NCI-H82 treated with DMSO at 0.1 percent for 48 hours (cell line): ENCODE data around the gene CYBRD1.
"Not testable (repeated sequence)": the region's sequence is repeated elsewhere in the genome, so short reads cannot be mapped to it uniquely, and the experiment has no call there.

Experiments used
- DNase-seq: peaks from one replicate; lab custom pipeline; 2025; ENCODE audit not compliant: unreplicated experiment; lab: John Stamatoyannopoulos, UW

The CYBRD1 gene

GRCh38 chr2:171515672-171516298 lies 6.5 kb upstream of the CYBRD1 start:
- no peak for DNase-seq

GRCh38 chr2:171516793-171517192 lies 5.5 kb upstream of the CYBRD1 start:
- no peak for DNase-seq

DNA sequence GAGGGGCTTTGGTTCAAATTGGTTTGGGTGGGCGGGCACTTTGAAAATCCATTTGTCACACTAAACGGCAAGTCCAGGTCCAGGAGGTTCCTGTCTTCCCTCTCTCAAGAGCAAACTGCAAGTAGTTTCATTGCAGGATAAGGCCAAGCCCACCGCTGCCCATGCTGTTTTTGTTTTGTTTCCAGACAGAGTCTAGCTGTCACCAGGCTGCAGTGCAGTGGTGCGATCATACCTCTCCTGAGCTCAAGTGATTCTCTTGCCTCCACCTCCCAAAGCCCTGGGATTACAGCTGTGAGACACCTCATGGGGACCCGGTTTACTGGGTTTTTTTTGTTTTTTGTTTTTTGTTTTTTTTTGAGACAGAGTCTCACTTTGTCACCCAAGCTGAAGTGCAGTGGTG lies 1.8 kb upstream of the CYBRD1 start:
- no peak for DNase-seq

DNA sequence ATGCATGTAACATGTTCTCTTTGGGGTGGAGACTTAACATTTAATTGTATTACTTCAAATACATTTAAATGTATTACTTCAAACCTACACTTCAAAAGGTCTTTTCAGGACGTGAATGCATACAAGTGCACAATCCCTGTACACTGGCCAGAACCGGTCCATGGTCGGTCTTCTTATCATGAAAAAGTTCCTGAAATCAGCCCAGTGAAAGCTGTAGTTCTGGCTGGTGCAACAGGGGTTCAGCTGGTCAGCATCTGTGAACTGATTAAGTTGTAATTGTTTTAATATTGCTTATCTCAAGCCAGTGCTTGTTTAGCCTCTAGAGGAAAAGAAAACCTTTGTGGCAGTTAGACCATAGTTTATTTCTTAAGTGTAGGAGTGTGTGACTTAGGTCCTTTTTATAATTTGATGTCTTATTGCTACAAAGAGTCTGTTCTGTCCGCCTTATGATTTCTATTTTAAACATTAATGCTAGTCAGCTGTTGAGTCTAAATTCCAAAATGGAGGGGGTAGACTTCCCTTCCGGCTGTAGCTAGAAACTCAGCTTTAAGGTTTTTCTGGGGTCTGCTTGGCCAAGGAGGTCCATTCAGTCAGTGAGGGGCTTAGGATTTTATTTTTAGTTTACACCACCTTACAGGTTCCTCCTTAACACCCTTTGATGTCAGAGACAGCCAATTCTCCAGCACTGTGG lies 768 bp upstream of the CYBRD1 start:
- no peak for DNase-seq

DNA sequence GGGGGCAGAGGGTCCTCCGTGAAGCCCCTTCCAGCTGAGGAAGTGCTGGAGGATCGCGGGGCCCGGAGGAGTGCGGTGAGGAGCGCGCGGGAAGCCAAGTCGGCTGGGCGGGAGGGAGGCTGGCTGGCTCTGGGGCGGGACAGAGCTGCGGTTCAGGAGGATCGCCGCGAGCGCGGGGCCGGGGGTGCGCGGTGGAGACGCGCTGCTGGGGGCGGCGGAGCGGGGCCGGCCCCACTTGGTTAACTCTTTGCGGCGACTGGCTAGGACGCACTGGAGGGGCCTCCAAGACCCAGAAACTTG lies 464 bp downstream of the CYBRD1 start:
- no peak for DNase-seq

DNA sequence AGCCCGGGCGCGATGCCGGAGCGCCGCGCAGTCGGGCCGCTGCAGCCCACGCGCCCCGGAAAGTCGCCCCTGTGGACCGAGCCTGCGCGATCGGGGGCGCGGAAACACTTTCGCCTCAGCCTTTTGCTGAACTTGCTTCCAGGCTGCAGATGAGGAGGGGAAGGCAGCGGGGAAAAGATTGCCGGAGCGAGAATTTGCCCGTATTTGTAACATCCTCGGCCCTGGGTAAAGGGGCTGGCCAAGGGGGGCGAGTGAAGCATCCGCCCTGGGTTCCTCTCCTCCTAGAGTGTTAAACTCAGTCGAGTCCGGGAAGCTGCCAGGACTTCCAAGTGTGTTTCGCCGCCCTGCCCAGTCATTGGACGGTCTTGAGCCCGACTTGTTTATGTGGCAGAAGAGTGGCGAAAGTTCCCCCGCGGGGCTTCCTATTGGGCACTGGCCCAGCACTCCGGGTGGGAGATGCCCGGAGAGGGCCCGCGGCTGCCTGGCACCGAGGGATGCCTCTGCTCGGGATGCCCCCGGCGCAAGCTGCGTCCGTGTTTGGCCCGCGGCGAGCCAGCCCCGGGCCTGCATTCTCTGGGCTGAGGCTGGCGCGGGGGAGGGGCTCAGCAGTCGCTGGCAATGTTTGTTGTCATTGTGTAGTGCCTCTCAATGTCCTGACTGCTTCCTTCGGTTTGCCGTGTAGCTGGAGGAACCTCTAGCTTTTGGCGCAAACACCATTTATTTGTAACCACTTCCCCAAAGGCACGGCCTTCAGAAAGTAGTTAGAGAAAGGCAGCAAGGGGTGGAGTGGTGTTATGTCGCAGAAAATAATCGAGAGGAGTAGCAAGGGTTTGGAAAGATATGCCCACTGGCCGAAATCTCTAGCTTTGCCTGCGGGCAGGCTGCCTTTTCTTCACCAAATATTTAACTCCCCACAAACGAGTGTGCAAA lies 1.1 kb downstream of the CYBRD1 start:
- no peak for DNase-seq

- no peak for DNase-seq
Observed at GRCh38 chr2:171524018-171524401, 1.7 kb downstream of the CYBRD1 start.

- DNase-seq = no peak
Observed at GRCh38 chr2:171529914-171530313, 7.6 kb downstream of the CYBRD1 start.

- no peak for DNase-seq
Observed at GRCh38 chr2:171530378-171530777, 8.1 kb downstream of the CYBRD1 start.

- not testable (repeated sequence) for DNase-seq
Observed at GRCh38 chr2:171530859-171531258, 8.6 kb downstream of the CYBRD1 start.

- no peak for DNase-seq
Observed at GRCh38 chr2:171531291-171531690, 9.0 kb downstream of the CYBRD1 start.

- DNase-seq = no peak
Observed at GRCh38 chr2:171531836-171532450, 9.7 kb downstream of the CYBRD1 start.

DNA sequence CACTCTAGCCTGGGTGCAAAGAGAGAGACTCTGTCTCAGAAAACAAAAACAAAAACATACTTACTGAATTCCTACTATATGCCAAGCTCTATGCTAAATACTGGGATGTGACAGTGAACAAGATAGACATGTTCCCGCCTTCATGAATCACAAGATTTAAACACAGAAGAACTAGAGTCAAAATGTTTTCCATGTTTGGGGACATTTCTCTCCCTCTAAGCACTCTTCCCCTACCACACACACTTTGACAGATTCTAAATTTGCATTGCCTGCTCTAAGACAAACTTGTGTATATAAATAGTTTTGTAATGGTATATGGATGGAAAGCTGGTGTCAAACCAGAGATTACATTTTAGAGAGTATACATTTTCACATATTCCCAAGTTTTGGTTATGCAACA lies 11.1 kb downstream of the CYBRD1 start:
- no peak for DNase-seq

DNA sequence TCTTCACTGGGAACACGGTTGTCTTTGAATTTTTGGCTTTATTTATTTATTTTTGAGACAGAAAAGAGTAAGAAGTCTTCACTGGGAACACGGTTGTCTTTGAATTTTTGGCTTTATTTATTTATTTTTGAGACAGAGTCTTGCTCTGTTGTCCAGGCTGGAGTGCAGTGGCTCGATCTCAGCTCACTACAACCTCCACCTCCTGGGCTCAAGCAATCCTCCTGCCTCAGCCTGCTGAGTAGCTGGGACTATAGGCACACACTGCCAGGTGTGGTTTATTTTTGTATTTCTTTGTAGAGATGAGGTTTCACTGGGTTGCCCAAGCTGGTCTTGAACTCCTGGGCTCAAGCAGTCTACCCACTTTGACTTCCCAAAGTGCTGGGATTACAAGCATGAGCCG lies 13.3 kb downstream of the CYBRD1 start:
- DNase-seq = not testable (repeated sequence)

- no peak for DNase-seq
Observed at GRCh38 chr2:171540437-171540836, 18.2 kb downstream of the CYBRD1 start.

DNA sequence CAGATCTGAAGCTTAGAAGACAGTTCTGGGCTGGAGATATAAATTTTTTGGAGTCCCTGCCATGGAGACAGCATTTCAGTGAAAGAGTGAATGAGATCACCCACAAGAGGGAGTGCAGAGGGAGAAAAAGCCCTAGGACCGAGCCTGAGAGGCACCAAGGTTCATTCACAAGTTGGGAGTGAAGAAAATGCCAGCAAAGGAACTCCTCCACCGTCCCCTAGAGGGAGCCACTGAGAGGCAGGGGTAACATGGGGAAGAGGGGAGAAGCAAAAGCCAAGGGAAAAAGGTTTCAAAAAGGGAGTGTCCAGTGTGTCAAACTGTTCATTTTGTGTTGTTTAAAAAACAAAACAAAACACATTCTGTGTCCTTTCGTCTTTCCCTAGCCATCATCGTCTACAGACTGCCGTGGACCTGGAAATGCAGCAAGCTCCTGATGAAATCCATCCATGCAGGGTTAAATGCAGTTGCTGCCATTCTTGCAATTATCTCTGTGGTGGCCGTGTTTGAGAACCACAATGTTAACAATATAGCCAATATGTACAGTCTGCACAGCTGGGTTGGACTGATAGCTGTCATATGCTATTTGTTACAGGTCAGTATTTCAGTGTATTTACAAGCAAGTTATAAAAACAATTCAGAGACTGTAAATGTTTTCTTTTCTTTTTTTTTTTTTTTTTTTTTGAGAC lies 19.1 kb downstream of the CYBRD1 start:
- no peak for DNase-seq

DNA sequence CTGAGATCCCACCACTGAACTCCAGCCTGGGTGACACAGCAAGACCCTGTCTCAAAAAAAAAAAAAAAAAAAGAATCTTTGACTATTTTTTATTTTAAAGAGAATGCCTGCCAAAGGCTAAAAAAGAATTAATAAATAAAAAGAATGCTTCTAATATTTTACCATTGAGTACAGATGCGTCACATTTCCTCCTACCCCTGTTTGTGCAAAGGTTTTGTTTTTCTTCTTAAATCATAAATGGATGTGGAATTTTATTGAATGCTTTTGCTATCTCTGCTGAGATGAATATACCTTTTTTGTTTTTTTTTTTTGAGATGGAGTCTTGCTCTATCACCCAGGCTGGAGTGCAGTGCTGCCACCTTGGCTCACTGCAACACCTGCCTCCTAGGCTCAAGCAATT lies 22.8 kb downstream of the CYBRD1 start:
- no peak for DNase-seq

GRCh38 chr2:171547256-171547655 lies 25.0 kb downstream of the CYBRD1 start:
- no peak for DNase-seq

DNA sequence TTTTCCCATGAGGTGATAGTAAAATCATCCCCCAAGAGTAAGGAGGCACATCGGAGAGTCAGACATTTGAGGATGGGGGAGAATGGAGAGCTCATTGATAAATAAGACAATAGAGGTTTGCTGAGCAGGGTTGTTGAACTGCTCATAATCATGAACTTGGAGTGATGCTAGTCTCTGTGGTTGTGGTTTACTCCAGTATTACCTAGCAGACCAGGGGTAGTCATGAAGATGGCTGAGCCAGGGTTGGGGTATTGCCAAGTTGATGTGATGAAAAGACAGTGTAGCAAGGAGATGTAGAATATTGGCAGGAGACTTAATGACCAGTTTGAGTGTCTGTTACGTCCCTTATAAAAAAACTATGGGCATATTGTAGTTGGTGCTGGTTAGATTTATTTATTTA lies 25.4 kb downstream of the CYBRD1 start:
- DNase-seq = no peak

GRCh38 chr2:171550613-171551012 lies 28.3 kb downstream of the CYBRD1 start:
- DNase-seq = no peak

- DNase-seq = no peak
Observed at GRCh38 chr2:171551836-171552235, 29.6 kb downstream of the CYBRD1 start.
